ENCODE results near the gene TEKT5.

DNA sequence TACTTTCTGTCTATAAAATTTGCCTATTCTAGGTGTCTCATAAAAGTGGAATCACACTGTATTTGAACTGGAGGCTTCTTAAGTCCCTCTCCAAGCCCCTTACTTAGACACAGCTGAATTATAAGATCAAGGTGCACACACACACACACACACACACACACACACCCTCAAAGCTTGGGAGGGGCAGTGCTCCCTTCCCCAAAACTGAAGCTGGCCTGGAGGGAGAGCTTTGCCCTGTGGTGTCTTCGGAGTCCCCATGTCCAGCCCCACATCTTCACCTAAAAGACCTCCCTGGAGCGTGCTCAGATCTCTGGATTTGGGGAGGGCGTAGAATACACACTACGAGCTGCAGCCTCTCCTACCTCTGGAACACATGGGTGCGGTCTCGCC, 115.2 kb downstream of the TEKT5 start:
- TF ChIP-seq, protein P1, sequence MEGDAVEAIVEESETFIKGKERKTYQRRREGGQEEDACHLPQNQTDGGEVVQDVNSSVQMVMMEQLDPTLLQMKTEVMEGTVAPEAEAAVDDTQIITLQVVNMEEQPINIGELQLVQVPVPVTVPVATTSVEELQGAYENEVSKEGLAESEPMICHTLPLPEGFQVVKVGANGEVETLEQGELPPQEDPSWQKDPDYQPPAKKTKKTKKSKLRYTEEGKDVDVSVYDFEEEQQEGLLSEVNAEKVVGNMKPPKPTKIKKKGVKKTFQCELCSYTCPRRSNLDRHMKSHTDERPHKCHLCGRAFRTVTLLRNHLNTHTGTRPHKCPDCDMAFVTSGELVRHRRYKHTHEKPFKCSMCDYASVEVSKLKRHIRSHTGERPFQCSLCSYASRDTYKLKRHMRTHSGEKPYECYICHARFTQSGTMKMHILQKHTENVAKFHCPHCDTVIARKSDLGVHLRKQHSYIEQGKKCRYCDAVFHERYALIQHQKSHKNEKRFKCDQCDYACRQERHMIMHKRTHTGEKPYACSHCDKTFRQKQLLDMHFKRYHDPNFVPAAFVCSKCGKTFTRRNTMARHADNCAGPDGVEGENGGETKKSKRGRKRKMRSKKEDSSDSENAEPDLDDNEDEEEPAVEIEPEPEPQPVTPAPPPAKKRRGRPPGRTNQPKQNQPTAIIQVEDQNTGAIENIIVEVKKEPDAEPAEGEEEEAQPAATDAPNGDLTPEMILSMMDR (conservative IDR thresholded peaks at IDR 0.05 in 1 of 2, IDR thresholded peaks at IDR 0.05 in 1 of 2; ENCODE audit: low read depth in 1 of 2, low read length in 2 of 2) = no peak
- TF ChIP-seq EZH2 (IDR thresholded peaks at IDR 0.05; ENCODE audit: low read length, missing control alignments) = no peak

All from fibroblast of lung (primary cell).